Osteocyte (in vitro differentiated cells): ENCODE measurements around the gene PRRT1. TPM values are rescaled to one million over a fixed set of nuclear protein-coding genes. Genes with fewer than 3 reads are reported as not detected.

Experiments
- DNase-seq: peaks from one replicate; pipeline ENCODE4 v3.0.0; 2021; ENCODE audit warnings: mixed read lengths; ENCODE audit not compliant: unreplicated experiment; ENCODE audit errors: extremely low spot score
- H3K27ac Mint-ChIP-seq: one replicate; pipeline ENCODE4 v1.8.0; 2021; ENCODE audit warnings: mild to moderate bottlenecking, mixed read lengths; ENCODE audit not compliant: unreplicated experiment
- H3K27me3 Mint-ChIP-seq: one replicate; pipeline ENCODE4 v1.8.0; 2021; ENCODE audit warnings: mixed read lengths; ENCODE audit not compliant: unreplicated experiment
- H3K36me3 Mint-ChIP-seq: one replicate; pipeline ENCODE4 v1.8.0; 2021; ENCODE audit warnings: mixed read lengths; ENCODE audit not compliant: unreplicated experiment
- H3K4me1 Mint-ChIP-seq: one replicate; pipeline ENCODE4 v1.8.0; 2021; ENCODE audit warnings: mixed read lengths; ENCODE audit not compliant: unreplicated experiment
- H3K4me3 Mint-ChIP-seq: one replicate; pipeline ENCODE4 v1.8.0; 2021; ENCODE audit warnings: mild to moderate bottlenecking, moderate library complexity, mixed read lengths; ENCODE audit not compliant: unreplicated experiment
- H3K9me3 Mint-ChIP-seq: one replicate; pipeline ENCODE4 v1.8.0; 2021; ENCODE audit warnings: mixed read lengths; ENCODE audit not compliant: unreplicated experiment
- CTCF ChIP-seq: fragments of 200-600 bp; sonication (generic); IDR thresholded peaks from 2 replicates; pipeline ENCODE4 v1.5.0; 2021; ENCODE audit warnings: antibody characterized with exemption, mild to moderate bottlenecking, moderate library complexity
- total RNA-seq: library from RNA; stranded (reverse); gene quantifications from 2 replicates; pipeline ENCODE4 v1.2.1, GENCODE V29; 2021

Gene PRRT1
- total RNA-seq, 1 donor from 2014 or later: 2.1 TPM

GRCh38 chr6:32118782-32119628 is 32.7 kb downstream of the PRRT1 start:
- Mint-ChIP-seq H3K36me3 (peaks cover 24% of the 10 kb centered on the region), H3K27me3 (no peaks in the 10 kb centered on the region), H3K4me3 (no peak overlapping the region), H3K4me1 (peaks cover 37% of the 10 kb centered on the region), H3K9me3 (no peaks in the 10 kb centered on the region), H3K27ac (peak overlapping the region; percentile 60)
- DNase-seq: peak; percentile 96
- peak; percentile 94 for TF ChIP-seq CTCF

GRCh38 chr6:32117461-32117860 is 34.3 kb downstream of the PRRT1 start:
- H3K4me1 Mint-ChIP-seq: peaks cover 46% of the 10 kb centered on the region
- no peak overlapping the region for H3K27ac Mint-ChIP-seq
- H3K9me3 Mint-ChIP-seq: no peaks in the 10 kb centered on the region
- H3K36me3 Mint-ChIP-seq: peaks cover 21% of the 10 kb centered on the region
- no peak overlapping the region for H3K4me3 Mint-ChIP-seq
- no peak for TF ChIP-seq CTCF
- DNase-seq: no peak
- H3K27me3 Mint-ChIP-seq: no peaks in the 10 kb centered on the region

- peaks cover 52% of the 10 kb centered on the region for H3K4me1 Mint-ChIP-seq
- H3K27ac Mint-ChIP-seq: peak overlapping the region; percentile 27
- no peaks in the 10 kb centered on the region for H3K27me3 Mint-ChIP-seq
Measured at GRCh38 chr6:32116674-32117073, 35.1 kb downstream of the PRRT1 start.

GRCh38 chr6:32115623-32116022 is 36.1 kb downstream of the PRRT1 start:
- Mint-ChIP-seq H3K4me1 (peaks cover 54% of the 10 kb centered on the region), H3K36me3 (peaks cover 10% of the 10 kb centered on the region), H3K27me3 (no peaks in the 10 kb centered on the region), H3K9me3 (no peaks in the 10 kb centered on the region), H3K27ac (peak overlapping the region; percentile 98), H3K4me3 (no peak overlapping the region)
- no peak for TF ChIP-seq CTCF
- no peak for DNase-seq

More at GRCh38 chr6:32116674-32117073, 35.1 kb downstream of the PRRT1 start:
- Mint-ChIP-seq H3K4me3 (no peak overlapping the region), H3K9me3 (no peaks in the 10 kb centered on the region), H3K36me3 (peaks cover 14% of the 10 kb centered on the region)
- TF ChIP-seq CTCF: peak; percentile 53
- DNase-seq: no peak

GRCh38 chr6:32114796-32115195 is 36.9 kb downstream of the PRRT1 start:
- peaks cover 58% of the 10 kb centered on the region for H3K4me1 Mint-ChIP-seq
- TF ChIP-seq CTCF: no peak
- H3K27me3 Mint-ChIP-seq: no peaks in the 10 kb centered on the region
- H3K9me3 Mint-ChIP-seq: no peaks in the 10 kb centered on the region
- H3K27ac Mint-ChIP-seq: peak overlapping the region; percentile 98
- no peak overlapping the region for H3K4me3 Mint-ChIP-seq
- peaks cover 9% of the 10 kb centered on the region for H3K36me3 Mint-ChIP-seq
- DNase-seq: no peak
